ENCODE measurements around the gene POU2F3. TPM values are rescaled to one million over a fixed set of nuclear protein-coding genes. Genes with fewer than 3 reads are reported as not detected.

Gene POU2F3
- total and polyA plus RNA-seq, 2 of the 8 experiments (the other 6 are each of a cell fraction or from before 2014, with no cell fraction given): 1.0 to 2.1 TPM

- TF ChIP-seq CHD7 (IDR thresholded peaks at IDR 0.05; ENCODE audit: insufficient replicate concordance, low read length): no peak
Observed at GRCh38 chr11:120220747-120221037, 19.2 kb upstream of the POU2F3 start (continued).
